ENCODE results near the gene PTPRCAP.
A peak's percentile ranks its signal among the peaks of the same experiment; 100 is the strongest.
"Not testable (repeated sequence)": the region's sequence is repeated elsewhere in the genome, so short reads cannot be mapped to it uniquely, and the experiment has no call there.

PTPRCAP gene, protein sequence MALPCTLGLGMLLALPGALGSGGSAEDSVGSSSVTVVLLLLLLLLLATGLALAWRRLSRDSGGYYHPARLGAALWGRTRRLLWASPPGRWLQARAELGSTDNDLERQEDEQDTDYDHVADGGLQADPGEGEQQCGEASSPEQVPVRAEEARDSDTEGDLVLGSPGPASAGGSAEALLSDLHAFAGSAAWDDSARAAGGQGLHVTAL

DNA sequence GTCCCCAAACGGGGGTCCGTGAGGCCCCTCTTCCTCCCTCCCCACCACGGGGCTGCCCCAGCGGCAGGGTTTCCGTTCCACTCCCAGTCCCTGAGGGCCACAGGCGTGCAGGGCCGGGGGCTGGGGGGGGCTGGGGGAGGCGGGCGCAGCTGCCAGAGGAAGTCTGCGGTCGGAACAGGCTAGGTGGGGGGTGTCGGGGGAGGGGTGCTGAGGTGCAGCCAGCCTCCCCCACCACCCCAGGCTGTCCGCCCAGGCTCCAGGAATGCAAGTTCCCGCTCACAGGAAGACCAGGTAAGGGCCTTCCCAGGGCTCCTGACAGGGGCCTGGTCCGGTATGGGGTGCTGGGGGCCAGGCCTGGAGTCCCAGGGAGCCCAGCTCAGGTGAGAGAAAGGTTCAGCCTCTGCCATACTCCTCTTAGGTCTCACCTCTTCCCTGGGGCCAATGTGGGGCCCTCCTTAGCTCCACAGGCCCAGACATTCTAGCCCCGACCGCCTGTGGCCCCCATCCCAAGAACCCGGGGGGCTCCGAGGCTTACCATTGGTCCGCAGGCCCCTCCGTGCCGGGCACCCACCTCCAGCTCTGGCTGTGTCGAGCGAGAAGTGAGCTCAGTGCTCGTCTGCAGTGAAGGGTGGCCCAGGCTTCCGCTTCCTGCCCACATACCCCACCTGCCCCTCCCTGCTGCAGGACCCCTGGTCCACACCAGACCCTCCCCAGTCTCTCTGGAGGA, at the start of gene PTPRCAP:
Gene PTPRCAP (minus strand): TSS at position 601 of the 727 bp plus-strand sequence. CDS start 63 bp downstream, at position 538.
- DNase-seq, result peak; percentile 70

DNA sequence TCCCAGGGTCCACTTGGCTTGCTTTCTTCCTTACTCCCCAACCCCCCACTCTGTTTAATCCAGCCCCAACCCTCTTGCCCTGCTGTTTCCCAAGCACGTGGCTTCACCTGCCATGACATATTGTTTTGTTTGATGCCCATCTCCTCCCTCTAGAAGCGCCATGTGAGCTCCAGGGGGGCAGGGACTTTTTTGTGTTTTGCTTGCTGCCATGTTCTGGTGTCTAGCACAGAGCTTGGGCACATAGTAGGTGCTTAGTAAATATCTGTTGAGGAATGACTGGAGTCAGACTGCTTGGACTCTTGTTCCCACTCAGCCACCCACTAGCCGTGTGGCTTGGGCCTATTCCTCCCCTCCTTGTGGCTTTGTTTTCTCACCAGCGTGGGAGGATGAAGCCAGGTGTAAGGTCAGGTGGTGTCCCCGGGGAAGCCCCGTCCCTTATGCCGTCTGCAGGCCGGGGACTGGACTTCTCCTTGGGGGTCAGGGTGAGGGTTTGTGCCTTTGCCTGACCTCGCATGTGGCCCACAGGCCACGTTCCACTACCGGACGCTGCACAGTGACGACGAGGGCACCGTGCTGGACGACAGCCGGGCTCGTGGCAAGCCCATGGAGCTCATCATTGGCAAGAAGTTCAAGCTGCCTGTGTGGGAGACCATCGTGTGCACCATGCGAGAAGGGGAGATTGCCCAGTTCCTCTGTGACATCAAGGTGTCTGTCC, 49.2 kb upstream of the PTPRCAP start:
- DNase-seq, result peak; percentile 66

DNA sequence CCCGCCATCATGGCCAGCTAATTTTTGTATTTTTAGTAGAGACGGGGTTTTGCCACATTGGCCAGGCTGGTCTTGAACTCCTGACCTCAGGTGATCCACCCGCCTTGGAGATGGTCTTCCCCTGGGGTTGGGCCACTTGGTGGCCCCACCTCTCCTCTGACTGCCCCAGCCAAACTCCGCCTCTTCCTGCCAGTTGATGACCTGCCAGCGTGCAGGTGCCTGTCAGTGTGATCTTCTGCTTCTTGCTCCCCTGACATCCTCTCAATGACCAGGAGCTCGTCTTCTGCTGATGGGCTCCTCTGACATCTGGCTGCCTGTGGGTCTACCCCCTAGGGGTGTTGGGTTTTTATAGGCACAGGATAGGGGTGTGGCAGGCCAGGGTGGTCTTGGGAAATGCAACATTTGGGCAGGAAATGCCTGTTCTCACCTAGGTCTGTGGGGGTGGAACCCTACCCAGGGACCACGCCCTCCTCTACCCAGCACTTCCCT, 48.4 kb upstream of the PTPRCAP start:
- peak; percentile 81 for DNase-seq

DNA sequence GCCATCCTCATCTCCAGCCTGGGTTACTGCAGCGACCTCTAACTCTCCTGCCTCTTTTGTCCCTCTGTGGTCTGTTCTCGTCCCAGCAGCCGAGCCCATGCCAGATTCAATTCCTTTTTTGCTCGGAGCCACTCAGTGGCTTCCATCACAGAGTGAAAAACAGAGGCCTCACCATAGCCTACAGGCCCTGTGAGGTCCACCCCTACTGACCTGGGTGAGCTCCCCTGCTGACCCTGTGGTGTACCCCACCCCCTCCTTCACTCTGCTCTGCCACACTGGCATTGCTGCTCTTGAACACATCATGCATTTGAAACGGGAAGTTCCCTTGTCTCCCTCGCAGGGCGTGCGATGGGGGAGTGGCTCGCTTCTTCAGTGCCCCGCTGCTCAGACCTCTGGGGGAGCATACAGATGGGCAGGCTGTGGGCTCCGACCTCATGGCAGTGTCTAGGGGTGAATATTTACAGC, 47.4 kb upstream of the PTPRCAP start:
- peak; percentile 84 for DNase-seq

DNA sequence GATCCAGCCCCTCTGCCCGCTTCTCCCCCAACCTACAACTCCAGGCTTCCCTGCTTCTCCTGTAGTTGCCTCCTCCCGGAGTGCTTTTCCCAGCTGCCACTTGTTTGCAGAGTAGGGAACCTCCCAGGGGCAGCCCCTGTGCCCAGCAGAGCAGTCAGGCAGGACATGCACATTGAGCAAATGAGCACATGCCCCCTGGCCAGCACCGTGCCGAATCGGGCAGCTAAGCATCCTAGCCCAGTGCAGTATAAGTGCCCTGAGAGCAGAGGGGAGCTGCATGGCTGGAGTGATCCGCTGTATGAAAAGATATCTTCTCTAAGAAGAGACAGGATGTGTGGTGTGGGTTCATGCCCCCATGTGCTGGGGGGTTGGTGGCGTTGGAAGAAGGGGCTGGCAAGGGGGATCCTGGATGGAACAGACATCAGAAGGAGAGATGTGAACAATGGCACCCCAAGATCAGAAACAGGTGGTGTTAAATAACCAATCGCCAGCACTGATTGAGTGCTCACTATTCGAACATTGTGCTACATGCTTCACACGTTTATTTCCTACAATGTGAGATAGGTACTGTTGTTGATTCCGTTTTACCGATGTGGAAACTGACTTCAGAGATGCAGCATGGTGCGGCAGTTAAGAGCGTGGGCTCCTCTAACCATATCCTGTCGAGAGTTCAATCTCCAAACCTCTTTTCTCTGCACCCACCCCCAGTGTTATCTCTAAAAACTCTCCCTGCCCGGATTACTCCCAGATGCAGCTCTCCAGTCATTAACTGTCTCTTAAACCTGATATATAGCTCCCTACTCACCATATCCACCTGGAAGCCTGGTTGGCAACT, 46.6 kb upstream of the PTPRCAP start:
- DNase-seq, result peak; percentile 60

DNA sequence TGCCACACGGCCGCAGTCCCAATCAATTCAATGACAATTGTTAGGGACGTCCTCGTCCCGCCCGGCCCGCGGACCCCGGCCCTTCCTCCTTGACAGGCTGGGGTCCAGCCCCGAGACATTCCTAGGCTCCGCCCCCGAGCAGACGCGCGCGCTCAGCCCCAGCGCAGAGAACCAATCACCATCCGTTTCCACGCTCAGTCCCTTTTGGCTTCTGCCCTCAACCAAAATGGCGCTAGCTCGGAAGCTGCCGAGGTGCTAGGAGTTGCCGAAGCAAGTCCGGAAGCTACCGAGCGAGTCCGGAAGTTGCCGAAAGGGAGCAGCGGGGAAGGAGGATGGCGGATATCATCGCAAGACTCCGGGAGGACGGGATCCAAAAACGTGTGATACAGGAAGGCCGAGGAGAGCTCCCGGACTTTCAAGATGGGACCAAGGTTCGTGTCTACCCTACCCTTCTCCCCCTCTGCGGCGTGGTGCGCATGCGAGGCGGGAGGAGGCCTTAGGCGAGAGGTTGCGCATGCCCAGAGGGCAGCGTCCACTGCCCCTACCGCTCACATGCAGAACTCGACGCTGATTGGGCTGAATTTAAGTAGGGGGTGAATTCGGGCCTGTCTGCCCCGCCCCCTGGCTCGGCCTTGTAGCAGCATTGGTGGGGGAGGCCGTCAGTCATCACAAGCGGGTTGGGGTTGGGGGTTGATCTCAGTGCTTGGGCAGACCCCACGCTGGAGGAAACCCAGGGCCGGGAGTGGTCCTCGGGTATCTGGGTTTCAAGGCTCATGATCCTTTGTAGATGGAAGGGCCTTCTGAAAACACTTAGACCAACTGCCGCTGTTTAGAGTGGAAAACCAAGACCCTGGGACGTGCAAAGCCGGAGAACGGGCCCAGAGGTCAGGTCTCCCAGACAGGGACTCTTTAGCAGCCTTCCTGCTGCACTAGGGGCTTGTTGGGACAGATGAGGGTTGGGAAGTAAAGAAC, 45.6 kb upstream of the PTPRCAP start, which contains the start of gene AIP:
Gene AIP (plus strand): TSS at position 200 of the 972 bp plus-strand sequence. CDS start 133 bp downstream, at position 333.
- peak; percentile 98 for DNase-seq

DNA sequence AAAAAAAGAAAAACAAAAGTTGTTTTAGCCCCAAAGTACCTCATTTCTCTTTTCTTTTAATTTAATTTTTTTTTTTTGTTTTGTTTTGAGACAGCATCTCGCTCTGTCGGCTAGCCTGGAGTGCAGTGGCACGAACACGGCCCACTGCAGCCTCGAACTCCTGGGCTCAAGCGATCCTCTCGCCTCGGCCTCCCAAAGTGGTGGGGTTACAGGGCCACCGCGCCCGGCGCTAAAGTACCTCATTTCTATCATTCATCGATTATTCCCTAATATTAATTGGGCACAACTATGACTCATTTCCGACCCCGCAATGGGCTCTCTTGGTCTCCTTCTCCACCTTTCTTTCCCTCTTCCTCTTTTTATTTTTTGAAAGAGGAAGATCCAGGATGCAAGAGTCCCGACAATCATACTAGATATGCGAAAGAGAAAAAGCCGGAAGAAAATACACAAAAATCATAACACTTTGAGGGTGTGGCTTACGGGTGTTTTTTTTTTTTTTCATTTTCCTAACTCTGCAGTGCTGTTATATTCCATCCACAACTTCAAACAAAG, 44.9 kb upstream of the PTPRCAP start:
- no peak for DNase-seq

DNA sequence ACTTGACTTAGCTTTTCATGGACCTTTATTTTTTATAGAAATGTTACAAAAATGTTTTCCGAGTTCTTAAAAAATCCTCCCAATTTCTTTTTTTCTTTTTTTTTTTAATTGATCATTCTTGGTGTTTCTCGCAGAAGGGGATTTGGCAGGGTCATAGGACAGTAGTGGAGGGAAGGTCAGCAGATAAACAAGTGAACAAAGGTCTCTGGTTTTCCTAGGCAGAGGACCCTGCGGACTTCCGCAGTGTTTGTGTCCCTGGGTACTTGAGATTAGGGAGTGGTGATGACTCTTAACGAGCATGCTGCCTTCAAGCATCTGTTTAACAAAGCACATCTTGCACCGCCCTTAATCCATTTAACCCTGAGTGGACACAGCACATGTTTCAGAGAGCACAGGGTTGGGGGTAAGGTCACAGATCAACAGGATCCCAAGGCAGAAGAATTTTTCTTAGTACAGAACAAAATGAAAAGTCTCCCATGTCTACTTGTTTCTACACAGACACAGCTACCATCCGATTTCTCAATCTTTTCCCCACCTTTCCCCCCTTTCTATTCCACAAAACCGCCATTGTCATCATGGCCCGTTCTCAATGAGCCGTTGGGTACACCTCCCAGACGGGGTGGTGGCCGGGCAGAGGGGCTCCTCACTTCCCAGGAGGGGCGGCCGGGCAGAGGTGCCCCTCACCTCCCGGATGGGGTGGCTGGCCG, 40.0 kb upstream of the PTPRCAP start:
- DNase-seq, result not testable (repeated sequence)

DNA sequence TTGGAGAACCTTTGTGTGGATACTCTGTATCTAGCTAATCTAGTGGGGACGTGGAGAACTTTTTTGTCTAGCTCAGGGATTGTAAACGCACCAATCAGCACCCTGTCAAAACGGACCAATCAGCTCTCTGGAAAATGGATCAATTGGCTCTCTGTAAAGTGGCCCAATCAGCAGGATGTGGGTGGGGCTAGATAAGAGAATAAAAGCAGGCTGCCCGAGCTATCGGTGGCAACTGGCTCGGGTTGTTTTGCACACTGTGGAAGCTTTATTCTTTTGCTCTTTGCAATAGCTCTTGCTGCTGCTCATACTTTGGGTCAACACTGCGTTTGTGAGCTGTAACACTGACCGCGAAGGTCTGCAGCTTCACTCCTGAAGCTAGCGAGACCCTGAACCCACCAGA, 39.2 kb upstream of the PTPRCAP start:
- DNase-seq, result not testable (repeated sequence)

DNA sequence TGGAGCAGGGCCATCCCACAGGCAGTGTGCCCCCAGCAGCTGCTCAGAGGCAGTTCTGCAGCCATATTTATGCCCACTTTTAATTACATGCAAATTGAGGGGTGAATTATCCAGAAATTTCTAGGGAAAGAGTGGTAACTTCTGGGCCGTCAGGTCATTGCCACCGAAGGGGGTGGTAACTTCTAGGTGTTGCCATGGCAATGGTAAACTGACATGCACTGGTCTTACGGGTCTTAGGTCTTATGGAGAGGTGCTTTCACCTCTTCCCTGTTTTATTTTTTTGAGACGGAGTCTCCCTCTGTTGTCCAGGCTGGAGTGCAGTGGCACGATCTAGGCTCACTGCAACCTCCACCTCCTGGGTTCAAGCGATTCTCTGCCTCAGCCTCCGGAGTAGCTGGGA, 35.4 kb upstream of the PTPRCAP start:
- DNase-seq, result no peak

DNA sequence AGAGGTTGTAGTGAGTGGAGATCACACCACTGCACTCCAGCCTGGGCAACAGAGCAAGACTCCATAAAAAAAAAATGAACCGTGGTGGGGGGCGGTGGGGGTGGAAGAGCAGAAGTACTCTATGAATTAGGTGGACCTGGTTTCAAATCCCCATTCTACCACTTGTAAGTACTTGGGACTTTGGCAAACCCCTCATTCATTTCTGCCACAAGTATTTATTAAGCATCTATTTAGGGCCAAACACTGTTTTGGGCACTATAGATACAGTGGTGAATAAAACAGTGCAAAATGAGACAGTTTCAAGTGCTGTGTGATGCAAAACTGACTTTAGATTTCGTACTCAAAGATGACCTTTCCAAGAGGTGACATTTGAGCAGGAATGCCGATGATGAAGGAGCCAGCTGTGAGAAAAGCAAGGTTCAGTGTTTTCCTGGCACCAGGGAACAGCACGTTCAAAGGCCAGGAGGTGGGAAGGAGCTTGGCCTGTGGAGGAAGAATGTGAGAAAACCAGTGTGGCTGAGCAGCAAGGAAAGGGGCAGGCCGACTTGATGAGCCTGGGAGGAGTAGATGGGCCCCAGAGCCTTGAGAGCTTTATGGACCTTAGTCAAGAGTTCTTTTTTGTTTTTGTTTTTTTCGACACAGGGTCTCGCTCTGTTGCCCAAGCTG, 33.0 kb upstream of the PTPRCAP start:
- no peak for DNase-seq

DNA sequence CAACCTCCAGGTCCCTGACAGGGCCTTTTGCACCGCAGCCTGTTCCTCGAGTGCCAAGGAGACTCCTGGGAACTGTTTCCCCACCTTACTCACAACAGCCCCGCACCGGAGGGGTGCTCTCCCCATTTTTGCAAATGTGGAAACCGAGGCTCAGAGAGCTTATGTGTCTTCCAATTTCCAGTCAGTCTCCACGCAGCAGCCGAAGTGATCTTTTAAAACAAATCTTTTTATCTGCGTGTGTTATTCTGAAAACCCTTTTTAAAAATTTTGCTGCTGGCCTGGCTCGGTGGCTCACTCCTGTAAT, 32.0 kb upstream of the PTPRCAP start:
- no peak for DNase-seq

DNA sequence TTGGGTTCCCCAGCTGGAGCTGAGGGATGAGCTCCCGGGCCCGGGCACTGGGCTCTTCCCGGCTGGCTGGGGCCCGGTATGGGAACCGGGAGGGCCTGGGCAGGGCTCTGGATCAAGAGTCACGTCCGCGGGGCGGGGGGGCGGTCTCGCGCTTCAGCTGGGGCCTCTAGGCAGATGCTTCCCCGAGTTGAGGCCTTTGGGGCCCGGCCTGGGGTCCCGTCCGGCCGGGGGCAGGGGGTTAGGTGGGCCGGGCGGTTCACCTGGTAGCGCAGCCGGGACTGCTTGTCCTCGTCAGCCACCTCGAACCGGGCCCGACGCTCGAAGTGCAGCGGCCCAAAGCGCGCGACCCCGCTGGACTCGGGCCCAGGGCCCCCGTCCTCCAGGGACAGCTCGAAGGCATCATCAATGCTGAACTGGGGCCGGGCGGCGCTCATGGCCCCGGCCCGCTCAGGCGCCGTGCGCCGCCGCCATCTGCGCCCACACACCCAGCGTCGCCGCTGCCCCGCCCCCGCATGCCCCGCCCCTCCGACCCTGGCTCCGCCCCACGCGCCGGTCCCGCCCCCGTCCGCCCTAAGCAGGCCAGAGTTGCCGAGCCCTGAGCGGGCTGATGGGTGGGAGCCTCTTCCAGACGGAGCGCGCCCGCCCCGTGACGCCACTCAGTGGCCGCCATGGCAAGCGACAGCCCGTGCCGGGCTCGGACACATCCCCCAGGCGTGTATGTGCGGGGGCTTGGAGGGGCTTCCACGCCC, 31.5 kb upstream of the PTPRCAP start, which contains the start of gene TMEM134:
Gene TMEM134 (minus strand): TSS at position 493 of the 749 bp plus-strand sequence. CDS start 59 bp downstream, at position 434.
- peak; percentile 94 for DNase-seq

DNA sequence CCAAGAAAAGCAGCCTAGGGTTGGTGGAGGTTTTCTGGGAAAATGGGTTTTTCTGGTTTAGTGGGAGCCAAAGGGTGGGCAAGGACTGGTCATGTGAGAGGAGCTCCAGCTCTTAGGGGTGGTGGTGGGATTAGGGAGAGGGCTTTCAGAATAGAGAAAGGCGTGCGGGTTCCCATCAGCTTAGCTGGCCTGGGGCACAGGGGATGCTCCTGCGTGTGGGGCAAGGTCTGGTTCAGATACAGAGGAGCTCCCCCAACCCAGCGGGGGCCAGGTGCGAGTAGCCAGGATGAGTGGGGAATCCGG, 30.9 kb upstream of the PTPRCAP start:
- no peak for DNase-seq

DNA sequence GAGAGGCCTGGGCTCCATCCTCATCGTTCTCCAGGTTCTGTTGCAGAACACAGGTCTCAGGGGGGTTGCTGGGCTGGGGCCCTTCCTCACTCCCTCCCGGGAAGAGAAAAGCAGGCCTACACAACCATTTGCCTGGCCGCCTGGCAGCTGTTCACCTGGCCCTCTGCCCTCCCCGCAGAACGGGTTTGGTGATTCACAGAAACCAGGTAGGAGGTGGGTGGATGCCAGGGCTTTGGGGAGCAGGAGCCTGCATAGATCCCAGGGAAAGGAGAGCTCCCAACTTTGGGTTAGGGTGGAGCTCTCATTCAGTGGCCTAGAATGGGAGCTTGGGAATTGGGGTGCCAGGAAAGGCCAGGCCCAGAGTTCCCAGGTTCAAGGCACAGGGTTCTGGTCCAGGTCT, 30.6 kb upstream of the PTPRCAP start:
- peak; percentile 54 for DNase-seq

DNA sequence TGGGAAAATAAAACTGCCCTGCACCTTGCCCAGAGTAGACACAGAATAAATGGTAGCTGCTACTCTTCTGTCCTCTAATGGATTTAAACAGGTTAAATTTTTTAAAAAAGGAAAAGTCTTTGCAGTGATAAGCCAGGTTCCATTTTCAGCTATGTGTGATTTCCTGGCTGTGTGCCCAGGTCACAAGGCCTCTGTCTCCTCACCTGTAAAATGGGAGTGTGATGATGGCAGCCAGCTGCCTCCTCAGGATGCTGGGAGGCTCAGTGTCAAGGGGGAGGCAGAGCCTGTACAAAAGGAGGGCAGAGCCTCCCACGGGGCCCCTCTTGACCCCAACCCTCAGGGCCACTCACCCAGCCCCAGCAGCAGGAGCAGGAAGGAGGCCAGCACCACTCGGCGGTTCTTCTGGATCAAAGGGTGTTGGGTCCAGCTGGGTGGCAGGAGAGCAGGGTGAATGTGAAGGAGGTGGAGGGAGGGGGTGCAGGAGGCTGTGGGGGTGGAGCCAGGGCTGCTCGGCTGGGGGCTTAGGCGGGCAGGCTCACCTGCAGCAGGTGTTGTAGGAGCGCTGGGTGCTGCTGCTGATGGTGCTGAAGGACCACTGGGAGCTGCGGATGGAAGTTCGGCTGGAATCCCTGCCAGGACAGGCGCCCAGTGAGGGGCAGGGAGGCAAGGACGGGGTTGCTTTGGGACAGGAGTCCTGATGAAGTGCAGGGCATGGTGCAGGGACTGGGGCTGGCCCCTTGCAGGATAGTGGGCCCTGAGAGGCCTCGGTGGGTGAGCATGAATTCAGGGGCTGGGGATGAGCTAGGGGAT, 29.7 kb upstream of the PTPRCAP start:
- no peak for DNase-seq

DNA sequence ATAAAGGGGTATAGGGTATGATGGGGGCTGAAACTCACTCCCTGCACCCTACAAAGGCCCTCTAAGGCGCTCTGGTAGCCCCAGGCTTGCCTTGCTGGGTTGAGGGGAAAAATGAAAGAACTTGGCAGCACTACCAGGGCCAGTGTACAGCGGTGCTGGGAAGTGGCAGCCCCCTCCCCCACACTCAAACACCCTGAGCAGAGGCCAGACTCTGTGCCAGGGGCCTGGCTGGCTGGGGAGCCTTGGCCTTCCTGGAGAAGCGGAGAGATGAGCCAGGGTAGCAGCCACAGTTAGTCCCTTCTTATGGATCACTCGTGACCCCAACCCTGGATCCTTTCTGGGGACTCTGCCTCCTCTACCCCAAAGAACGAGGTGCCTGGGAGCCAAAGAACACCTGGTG, 28.9 kb upstream of the PTPRCAP start:
- DNase-seq, result no peak

DNA sequence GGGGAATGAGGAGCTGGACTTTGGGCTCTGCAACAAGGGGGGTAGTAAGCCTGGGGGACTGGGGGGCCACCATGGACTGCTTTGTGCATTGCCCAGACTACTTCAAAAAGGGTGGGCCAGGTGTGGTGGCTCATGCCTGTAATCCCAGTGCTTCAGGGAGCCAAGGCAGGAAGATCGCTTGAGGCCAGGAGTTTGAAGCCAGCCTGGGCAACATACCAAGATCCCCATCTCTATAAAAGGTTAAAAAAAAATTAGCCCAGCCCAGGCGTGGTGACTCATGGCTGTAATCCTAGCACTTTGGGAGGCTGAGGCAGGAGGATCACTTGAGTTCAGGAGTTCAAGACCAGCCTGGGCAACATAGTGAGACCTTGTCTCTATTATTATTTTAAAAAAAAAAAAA, 28.0 kb upstream of the PTPRCAP start:
- DNase-seq, result not testable (repeated sequence)

DNA sequence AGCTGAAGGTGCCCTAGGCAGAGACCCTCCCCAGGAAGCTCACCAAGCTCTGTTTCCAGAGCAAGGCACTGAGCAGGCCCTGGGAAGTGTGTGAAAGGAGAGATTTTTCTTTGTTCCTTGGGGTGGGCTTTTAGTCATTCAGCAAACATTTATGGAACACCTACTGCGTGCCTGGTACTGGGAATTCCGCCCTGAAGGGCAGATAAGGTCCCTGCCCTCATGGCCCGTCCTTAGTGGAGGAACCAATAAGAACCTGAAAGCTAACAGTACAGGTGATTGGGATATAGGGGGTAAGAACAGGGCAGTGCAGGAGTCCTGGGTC, 27.7 kb upstream of the PTPRCAP start:
- DNase-seq, result no peak
